GOT3 (cell line): ENCODE measurements around the gene CHD6.

Experiments
- DNase-seq: peaks from one replicate; lab custom pipeline; 2025; ENCODE audit warnings: mixed read lengths; lab: John Stamatoyannopoulos, UW

CHD6 gene

DNA sequence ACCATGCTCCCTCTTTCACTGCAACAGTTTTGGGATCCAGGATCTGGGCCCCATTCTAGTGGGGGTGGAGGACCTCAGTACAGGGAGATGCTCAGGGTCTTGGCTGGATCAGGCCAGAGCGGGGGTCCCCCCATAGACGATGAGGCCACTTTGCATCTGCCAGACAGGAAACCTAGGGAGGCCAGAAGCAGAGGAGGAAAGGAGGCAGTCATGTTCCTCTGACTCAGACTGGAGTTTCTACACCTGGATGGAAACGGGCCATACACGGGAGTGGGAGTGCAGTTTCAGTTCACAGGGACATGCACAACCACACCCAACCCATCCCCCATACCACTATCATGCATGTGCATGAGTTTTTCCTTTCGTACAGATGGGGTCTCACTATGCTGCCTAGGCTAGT, 248.0 kb downstream of the CHD6 start:
- no peak for DNase-seq

DNA sequence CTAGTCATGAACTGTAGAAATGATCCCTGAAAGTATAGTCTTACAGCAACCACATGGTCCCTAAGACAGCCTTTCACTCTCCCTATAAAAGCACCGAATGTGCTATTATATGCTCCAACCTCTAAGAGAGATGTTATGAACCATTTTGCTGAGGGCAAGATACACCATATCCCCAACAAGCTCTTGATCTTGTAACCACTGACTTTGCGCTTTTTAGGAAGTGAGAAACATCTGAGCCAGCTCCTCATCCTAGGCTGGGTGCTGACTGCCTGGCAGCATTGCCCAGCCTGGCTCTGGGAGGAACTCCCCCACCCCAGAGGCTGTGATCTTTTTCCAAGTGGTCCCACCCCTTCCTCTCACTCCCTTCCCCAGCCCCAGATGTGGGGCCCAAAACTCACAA, 248.5 kb downstream of the CHD6 start:
- no peak for DNase-seq

DNA sequence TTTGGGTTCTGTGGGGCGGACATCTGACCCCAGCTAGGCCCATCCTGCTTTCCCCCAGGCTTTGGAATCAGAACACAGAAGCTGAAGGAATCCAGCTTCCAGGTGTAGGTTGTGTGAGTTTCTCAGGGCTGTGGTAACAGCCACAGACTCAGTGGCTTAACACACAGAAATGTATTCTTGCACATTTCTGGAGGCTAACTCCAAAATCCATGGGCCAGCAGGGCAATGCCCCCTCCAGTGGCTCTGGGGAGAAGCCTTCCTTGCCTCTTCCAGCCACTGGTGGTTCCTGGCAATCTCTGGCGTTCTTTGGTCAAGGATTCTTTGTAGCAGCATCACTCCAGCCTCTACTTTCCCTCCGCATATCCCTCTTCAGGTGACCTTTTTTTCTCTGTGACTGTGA, 250.2 kb downstream of the CHD6 start:
- DNase-seq: no peak

DNA sequence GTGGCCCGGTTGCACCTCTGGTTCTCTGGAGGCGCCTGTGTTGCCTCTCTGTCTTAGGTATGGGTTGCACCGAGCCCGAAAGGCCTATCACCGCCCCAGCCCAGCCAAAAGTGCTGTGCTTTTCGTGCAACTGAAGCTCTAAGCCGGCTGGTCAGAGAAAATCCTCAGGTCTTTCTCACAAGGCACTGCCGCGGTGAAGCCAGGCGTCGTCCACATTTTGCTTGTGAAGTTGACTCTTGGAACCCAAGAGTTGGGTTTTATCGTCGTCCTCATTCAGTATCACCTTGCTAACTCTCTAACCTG, 250.8 kb downstream of the CHD6 start:
- no peak for DNase-seq

GRCh38 chr20:41366546-41367392, 251.4 kb downstream of the CHD6 start, which contains the start of gene EMILIN3:
TSS of gene EMILIN3 (minus strand) at chr20:41366818. CDS start at chr20:41366634, 184 bp downstream.
- DNase-seq: no peak

GRCh38 chr20:41365777-41366545, 252.2 kb downstream of the CHD6 start:
- DNase-seq: no peak

DNA sequence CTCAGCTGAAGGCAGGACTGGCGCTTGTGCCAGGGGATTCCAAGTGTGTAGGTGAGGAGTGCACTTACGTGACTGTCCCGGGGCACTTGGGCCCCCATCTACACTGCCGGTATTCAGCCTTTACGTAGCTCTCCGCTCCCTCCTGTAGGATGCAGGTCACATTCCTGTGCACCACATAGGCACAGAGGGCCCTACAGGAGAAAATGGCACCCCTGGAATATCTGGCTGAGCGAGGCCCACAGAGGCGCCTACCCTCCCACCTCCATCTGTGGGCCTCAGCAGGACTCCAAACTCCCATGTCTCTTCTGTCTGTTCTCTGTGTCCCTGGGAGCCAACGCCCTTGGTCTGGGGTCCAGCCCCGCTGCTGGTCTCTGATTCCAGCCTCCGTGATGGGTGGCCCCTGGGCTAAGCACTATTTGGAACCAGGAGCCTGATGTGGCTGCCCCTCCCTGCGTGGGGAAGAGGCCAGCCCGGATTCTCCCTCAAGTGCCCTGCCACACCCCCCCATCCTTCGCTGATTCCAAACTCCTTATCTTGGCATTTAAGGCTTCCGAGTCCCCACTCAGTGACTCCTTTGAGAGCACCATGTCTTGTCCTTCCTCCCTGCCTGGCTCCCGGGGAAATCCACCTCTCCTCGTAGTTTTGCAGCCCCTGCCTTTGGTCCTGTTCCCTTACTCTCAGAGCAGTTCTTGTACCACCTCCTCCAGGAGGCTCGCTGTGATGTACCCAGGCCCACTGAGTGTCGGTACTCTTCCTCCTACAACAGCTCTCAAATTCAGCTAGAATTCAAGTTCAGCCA, 253.0 kb downstream of the CHD6 start:
- no peak for DNase-seq

DNA sequence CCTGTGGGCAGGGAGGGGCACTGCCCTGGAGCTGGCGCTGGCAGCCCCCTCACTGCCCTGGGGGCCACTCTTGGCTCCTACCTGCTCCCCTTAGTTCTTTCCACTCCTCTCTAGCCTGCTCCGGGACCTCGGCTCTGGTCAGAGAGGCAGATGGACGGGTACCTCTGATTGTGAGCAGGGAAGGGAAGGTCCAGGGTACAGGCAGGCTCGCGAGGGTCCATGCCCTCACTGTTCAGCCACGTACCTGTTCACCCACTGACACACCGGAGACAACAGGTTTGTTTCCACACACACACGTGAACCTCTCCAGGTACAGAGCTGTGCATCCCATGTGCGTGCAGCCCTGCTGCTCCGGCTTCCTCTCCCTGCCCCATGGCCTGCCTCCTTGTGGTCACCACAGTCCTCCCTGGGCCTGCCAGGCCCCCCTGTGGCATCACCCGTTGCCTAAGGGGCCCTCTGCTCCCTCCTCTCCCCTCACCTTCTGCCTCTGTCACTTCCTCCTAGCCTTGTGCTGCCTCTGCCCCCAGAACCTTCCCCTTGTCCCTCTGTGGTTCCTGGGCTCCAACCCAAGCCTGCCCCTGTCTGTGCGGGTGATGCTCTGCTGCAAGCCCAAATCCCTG, 253.8 kb downstream of the CHD6 start:
- no peak for DNase-seq

DNA sequence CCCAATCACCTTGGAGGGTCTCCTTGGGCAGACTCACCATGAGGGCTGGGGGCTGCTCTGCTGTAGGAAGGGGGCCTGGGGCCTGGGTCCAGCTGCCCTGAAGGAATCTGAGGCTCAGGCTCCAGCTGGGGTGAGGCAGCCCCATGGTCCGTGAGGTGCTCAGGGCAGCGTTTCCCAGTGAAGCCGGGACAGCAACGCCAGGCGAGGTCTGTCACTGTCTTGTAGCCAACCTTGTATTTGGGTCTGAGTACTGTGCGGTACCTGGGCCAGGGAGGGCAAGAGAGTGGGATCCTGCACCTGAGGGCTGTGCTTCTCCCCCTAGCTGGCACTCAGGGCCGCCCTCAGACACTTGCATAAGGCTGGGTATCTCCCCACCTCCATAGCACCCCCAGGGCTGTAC, 254.6 kb downstream of the CHD6 start:
- DNase-seq: no peak

- no peak for DNase-seq
These were observed 255.4 kb downstream of the CHD6 start for GRCh38 chr20:41362748-41363140.

GRCh38 chr20:41361757-41362747, 256.1 kb downstream of the CHD6 start:
- no peak for DNase-seq

GRCh38 chr20:41360831-41361756, 257.1 kb downstream of the CHD6 start:
- no peak for DNase-seq

DNA sequence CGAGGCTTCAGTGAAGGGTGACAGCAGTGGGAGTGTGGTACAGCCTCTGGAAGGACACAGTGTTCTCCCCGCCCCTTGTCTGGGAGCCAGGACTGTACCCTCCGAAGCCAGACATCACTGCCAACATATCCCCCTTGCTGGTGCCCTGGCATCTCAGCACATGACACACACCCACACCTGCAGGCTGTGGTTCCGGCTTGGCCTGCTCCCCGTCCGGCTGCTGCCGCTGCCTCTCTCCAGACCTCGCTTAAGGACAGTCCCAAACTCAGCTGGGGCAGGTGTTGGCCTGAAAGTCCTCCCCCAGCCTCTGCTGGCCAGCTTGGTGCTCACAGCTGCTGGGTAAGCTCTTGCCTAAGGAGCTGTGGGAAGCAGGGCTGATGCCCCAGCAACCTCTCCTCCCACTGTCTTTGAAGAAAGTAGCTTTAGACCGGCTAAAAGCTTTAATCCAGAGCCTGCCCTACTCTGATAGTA, 258.6 kb downstream of the CHD6 start:
- no peak for DNase-seq

- DNase-seq: no peak
These were observed 259.5 kb downstream of the CHD6 start for GRCh38 chr20:41358717-41359116.

- no peak for DNase-seq
These were observed 259.9 kb downstream of the CHD6 start for GRCh38 chr20:41358230-41358629.

GRCh38 chr20:41357424-41358163, 260.6 kb downstream of the CHD6 start:
- DNase-seq: no peak

DNA sequence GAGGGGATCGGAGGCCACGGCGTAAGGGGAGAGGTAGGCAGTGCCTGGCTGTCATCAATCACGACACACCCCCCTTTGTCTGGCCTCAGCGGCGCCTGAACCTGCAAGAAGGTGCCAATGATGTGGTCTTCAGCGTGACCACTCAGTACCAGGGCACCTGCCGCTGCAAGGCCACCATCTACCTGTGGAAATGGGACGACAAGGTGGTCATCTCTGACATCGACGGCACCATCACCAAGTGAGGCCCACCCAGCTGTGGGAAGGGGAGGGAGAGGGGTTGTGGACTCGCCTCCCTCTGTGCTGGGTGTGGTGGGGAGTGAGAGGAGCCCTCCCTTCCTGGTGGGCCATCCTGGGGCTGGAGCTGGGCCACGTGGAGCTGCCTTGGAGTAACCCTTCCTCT, 261.2 kb downstream of the CHD6 start:
- DNase-seq: no peak

- no peak for DNase-seq
These were observed 262.5 kb downstream of the CHD6 start for GRCh38 chr20:41355598-41356203.
